Measurements from ENCODE around the gene TTC33.
"Not testable (repeated sequence)": the region's sequence is repeated elsewhere in the genome, so short reads cannot be mapped to it uniquely, and the experiment has no call there.

TTC33 gene

DNA sequence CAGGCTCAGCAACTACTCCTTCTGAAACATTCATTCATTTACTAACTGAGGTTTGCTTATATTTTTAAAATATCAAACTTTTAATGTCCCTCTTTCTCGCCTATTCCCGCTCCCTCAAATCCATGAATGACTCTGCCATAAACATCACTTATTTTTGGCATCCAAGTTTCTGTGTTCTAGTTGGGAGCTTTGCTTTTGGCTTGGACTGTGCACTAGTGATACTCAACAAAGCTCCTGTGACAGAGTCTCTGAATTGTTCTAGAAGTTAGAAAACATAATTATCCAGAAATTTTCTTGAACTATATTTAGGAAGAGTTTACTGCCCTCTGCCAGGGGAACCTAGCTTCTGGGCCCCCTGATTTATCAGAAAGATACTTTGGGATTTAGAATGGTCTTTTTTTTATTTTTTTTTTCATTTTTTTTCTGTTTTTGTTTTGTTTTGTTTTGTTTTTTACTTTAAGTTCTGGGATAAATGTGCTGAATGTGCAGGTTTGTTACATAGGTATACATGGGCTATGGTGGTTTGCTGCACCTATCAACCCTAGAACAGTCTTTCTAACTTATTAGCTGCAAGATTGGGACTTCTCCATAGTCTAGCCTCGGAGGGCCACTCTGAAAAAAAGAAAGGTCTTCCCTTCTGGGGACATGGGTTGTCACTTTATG lies 140.7 kb downstream of the TTC33 start:
- DNase-seq (ENCODE audit: low read depth) = no peak

DNA sequence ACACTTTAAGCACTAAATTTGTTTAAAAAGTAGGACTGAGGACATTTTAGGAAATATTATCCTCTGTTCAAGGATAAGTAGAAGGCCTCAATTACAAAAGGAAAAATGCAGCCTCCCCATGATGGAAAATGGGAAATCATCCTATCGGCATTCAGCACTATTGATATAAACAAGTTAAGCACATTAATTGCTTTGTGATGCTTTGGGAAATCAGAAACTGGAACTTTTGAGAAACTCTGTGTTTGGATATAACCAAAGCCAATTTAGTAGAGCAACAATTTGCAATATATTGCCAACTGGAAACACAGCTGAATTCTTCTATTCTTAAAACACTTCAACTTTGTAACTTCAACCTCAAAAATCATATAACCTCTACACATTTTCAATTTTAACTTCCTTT lies 141.3 kb downstream of the TTC33 start:
- no peak for DNase-seq (ENCODE audit: low read depth)

- no peak for DNase-seq (ENCODE audit: low read depth)
Measured at GRCh38 chr5:40607202-40607601, 148.6 kb downstream of the TTC33 start.

DNA sequence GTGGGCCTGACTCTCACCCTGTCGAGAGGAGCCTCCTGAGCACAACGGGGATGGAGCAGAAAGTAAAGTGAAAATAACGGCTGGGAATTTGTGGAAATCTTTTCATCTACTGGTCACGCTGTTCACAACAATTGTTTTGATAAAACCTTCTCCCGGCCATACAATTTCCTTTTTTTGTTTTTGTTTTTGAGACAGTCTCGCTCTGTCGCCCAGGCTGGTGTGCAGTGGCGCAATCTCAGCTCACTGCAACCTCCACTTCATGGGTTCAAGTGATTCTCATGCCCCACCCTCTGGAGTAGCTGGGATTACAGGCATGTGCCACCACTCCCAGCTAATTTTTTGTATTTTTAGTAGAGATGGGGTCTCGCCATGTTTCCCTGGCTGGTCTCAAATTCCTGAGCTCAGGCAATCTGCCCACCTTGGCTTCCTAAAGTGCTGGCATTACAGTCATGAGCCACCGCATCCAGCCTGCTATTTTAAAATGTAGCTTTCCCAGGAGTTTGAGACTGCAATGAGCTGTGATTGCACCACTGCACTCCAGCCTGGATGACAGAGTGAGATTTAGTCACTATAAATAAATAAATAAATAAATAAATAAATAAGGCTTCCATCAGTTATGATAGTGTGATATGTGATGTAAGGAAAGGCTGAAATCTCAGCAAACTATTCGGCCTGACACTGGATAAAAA lies 149.5 kb downstream of the TTC33 start:
- DNase-seq (ENCODE audit: low read depth) = no peak

DNA sequence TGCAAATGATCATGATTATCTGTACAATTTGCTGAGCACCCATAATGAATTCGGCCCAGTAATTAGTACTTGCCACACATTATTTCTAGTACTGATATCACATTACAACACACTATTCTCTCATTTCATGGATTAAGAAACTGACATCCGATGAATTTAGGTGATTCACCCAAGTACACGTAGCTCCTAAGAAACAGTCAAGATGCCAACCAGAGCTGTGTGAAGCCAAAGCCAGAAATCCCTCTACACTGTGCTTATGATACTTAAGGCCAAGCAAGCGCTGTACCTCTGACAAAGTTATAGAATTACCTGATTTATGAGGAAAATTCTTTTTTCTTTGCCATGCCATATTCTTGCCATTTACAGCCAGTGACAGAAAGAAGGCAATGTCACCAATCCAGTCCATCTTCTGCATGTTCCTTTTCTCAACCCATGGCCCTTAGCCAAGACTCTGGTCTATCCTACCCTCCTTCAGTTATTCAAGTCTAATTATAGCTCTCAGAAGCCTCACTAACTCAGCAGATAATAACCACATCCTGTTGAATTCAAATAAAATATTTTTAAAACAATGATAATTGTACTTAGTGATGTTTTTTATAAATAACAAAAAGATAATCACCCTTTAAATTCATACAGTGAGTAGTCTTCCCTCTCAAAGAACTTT lies 150.3 kb downstream of the TTC33 start:
- DNase-seq (ENCODE audit: low read depth) = no peak

GRCh38 chr5:40603378-40603777 lies 152.4 kb downstream of the TTC33 start:
- no peak for DNase-seq (ENCODE audit: low read depth)

GRCh38 chr5:40601198-40601868 lies 154.4 kb downstream of the TTC33 start:
- DNase-seq (ENCODE audit: low read depth) = no peak

DNA sequence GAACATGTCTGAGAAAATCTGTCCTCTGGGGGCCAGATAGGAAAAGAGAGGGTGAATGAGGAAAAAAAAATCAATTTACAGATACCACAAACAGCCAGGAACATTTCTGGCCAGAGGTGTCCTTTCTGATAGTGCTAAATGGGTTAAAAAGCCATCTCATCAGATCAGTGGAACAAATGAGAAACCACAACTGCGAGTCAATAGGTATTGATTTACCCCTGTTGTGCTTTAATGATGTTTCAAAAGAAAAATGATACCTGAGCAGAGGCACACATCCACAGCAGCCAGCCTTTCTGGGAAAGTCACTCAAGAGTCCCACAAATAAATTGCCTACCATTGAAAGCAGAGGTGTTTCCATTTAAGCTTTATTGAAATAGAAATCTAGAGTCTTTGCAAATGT lies 155.4 kb downstream of the TTC33 start:
- DNase-seq (ENCODE audit: low read depth) = no peak

- no peak for DNase-seq (ENCODE audit: low read depth)
Measured at GRCh38 chr5:40599676-40600075, 156.1 kb downstream of the TTC33 start.

GRCh38 chr5:40594811-40595210 lies 160.9 kb downstream of the TTC33 start:
- DNase-seq (ENCODE audit: low read depth) = no peak

DNA sequence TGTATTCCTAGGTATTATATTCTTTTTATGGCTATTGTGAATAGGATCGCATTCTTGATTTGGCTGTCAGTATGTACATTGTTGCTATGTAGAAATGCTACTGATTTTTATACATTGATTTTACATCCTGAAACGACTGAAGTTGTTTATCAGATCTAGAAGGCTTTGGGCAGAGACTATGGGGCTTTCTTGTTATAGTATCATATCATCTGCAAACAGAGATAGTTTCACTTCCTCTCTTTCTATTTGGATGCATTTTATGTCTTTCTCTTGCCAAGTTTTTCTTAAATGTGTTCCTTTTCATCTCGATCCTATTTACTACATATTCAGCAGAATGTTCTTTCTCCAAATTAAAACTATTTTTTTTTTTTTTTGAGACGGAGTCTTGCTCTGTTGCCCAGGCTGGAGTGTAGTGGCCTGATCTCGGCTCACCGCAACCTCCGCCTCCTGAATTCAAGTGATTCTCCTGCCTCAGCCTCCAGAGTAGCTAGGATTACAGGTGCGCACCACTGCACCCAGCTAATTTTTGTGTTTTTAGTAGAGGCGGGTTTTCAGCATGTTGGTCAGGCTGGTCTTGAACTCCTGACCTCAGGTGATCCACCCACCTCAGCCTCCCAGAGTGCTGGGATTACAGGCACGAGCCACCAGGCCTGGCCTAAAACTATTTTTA lies 163.9 kb downstream of the TTC33 start:
- DNase-seq (ENCODE audit: low read depth) = not testable (repeated sequence)

DNA sequence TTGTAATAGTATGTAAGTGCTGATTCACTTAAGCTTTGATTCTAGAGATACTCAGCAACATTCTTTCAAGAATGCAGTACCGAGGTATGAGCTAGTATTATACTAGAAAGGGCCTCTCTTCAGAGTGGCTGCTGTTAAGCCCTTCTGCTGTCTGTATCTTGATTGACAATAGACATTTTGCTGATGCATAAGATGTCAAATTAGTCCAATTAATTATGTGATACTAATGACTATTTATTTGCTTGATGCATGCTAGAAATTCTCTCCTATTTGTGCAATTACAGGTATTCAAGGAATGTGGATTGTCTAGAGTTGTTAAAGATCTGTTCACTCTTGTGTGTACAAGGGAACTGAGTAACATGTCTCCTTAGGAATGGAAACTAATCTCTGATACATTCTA lies 168.4 kb downstream of the TTC33 start:
- no peak for DNase-seq (ENCODE audit: low read depth)

GRCh38 chr5:40585537-40586267 lies 170.1 kb downstream of the TTC33 start:
- no peak for DNase-seq (ENCODE audit: low read depth)

DNA sequence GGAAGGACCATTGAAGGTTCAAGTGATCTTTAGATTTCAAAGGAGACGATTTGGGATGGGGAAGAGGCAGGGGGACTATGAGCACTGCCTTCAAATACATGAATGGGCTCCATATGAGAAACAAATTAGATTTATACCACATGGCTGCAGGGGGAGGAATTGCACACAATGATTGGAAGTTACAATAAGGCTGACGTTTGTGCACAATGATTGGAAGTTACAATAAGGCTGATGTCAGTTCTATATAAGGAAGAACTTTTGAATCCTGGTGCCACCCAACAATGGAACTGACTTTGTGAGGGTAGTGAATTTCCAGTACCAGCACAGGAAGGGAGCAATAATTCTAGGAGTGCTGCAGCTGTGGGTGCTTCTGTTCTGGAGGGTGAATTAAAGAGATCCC lies 171.7 kb downstream of the TTC33 start:
- no peak for DNase-seq (ENCODE audit: low read depth)

DNA sequence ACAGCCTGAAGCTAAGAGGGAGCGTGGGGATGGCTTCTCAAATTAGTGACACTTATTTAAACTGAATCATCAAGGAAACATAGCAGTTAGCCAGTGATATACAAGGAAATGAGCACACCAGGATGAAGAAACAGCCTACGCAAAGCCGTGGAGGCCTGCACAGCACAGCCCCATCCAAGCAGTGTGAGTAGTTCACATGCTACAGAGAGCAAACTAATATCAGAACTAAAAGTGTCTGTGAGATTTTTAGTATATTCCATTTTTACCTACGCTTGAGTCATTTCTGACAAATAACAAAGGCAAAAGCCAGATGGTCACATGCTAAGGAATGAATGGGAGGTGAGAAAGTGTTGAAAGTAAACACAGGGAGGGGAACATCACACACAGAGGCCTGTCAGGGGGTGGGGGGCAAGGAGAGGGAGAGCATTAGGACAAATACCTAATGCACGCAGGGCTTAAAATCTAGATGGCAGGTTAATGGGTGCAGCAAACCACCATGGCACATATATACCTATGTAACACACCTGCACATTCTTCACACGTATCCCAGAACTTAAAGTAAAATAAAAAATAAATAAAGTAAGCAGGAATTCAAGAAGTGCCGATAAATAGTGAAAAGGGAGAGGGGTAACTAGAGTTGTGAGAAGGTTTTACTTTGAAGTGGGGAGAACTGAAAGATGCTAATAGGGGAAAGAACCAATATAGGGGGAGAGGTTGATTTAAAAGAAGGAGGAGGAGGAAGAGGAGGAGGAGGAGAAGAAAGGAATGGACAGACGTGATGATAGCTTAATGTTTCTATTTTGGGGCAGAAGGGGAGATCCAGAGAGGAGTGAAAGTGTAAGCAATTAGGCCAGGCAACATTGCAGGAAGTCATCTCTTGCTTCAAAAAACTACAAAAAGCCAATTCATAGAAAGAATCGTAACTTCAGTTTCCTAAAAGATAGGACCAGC lies 177.0 kb downstream of the TTC33 start:
- DNase-seq (ENCODE audit: low read depth) = no peak

- no peak for DNase-seq (ENCODE audit: low read depth)
Measured at GRCh38 chr5:40577718-40578117, 178.0 kb downstream of the TTC33 start.

DNA sequence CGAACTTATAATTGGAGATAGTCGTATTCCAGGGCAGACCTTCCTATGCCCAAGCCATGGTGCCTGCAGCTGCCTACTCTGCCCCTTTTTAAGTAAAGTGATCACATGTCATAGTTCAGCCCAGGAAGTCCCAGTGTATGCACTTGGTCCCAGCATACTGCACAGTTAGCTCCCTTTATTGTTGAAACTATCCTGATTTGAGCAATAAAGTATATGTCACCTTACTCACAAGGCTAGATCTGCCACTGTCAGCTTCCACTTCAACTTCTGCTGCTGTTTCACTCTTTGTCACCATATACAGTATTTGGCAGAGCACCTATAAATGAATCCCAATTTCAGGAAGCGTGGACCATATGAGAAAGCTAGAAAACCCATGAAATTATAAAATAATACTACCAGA lies 179.8 kb downstream of the TTC33 start:
- no peak for DNase-seq (ENCODE audit: low read depth)

DNA sequence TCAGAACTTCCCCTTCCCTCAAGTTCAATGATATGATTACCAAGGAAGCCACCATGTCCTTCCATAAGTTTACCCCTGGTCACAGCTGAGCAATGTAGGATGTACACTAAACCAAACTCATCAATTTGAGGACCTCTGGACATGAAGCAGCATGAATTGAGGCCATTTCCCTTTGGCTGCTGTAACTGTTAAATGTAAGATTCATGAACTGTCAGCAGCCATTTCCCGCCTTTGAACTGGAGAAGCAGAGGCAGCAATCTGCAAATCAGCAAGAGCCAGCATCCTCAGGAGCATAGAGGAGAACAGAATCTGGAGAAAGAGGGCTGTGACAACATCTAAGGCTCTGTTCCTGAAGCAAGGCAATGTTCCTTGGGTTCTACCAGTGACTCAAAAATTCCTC lies 180.3 kb downstream of the TTC33 start:
- DNase-seq (ENCODE audit: low read depth) = no peak

GRCh38 chr5:40572937-40573336 lies 182.8 kb downstream of the TTC33 start:
- DNase-seq (ENCODE audit: low read depth) = peak; percentile 63

GRCh38 chr5:40572391-40572790 lies 183.4 kb downstream of the TTC33 start:
- DNase-seq (ENCODE audit: low read depth) = no peak
